HG03439 (cell line): Measurements from ENCODE around the gene SOBP.
"Not testable (repeated sequence)": the region's sequence is repeated elsewhere in the genome, so short reads cannot be mapped to it uniquely, and the experiment has no call there.

Experiments
- ATAC-seq: cut with Tn5 transposase; IDR thresholded peaks from one replicate; pipeline ENCODE4 v1.9.1; 2021; ENCODE audit warnings: mild to moderate bottlenecking, moderate library complexity; ENCODE audit not compliant: unreplicated experiment

SOBP gene

DNA sequence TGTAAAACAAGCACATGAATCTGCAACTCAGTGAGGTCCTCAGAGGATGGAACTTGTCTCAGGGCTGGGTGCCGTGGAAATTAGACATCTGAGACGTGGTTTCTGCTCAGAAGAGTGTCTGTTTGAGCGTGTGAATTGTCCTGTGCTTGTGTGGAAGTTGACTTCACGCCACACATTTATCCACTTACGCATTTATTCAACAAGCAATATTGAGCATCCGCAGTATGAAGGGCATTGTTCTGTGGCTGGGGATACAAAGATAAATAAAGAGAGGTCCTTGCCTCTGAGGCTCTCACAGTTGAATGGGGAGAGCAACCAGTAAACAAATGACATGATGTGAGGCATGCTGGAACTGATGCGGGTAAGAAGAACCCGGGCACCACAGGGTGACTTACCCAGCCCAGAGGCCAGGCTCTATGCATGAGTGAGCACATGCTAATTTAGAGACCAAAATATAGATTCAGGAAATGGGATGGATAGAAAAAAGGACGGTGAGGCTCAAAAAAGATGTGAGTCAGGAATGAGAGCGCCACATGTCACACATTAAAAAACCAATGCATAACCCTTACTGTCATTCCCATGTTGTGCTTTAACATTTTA, 60.4 kb downstream of the SOBP start:
- no peak for ATAC-seq

DNA sequence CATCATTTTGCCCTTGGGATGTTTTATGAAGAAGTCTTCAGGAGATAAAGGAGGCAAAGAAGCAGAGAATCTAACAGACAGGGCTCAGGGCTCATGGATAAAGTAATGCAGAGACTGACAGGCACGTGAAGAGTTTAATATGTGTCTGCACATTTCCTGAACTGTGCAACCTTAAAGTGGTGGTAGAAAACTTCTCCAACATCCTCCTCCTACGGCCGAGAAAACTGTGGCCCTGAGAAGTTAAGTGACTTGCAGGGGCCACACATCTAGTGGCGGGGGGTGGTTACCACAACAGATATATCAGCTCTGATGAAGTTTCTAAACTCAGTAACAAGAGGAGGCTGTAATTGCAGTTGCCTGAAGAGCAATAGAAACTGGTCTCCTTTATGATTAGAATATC, 61.0 kb downstream of the SOBP start:
- ATAC-seq, result no peak

DNA sequence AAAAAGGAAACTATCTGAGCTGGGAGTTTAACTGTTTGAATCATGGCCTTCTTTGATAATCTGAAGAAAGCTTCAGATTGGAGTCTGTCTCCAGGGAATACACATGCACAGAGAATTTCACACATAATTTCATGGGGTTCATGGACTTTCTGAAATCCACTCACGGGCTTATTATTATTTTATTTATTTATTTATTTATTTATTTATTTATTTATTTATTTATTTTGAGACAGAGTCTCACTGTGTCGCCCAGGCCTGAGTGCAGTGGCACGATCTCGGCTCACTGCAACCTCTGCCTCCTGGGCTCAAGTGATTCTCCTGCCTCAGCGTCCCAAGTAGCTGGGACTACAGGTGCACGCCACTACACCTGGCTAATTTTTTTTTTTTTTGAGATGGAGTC, 63.2 kb downstream of the SOBP start:
- ATAC-seq, result not testable (repeated sequence)

DNA sequence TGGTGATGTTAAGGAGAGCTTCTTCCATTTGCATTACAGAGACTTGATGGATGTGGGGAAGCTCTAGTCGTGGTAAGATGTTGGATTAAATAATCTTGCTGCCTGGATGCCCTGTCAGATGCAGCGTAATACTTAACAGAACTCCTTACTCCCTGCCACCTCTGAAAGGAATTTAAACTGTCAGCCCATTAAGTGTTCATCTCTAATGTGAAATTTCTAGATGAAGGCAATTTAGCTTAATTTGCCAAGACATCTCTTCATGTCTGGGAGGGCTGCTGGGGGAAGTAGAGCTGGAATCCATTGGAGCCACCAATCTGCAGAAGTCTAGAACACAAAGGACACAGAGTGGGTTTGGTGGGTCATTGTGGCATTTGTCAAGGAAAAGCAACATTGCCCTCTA, 64.4 kb downstream of the SOBP start:
- no peak for ATAC-seq

DNA sequence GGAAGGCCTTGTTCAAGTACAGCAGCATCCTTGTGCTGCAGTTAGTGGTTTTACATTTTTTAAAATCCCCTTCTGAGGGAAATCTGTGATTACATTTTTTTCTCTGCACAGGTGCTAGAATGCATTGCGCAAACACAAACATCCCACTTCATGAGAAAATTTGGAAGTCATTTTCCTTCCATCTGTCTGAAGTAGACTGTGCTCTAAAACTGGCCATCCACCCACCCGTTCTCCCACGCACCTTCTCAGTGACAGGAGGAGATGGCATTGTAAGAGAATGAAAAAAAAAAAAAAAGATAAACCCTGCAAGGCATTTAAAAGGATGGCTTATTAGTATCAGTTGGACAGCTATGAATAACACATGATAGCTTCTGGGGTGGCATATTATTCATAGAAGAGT, 65.0 kb downstream of the SOBP start:
- no peak for ATAC-seq

DNA sequence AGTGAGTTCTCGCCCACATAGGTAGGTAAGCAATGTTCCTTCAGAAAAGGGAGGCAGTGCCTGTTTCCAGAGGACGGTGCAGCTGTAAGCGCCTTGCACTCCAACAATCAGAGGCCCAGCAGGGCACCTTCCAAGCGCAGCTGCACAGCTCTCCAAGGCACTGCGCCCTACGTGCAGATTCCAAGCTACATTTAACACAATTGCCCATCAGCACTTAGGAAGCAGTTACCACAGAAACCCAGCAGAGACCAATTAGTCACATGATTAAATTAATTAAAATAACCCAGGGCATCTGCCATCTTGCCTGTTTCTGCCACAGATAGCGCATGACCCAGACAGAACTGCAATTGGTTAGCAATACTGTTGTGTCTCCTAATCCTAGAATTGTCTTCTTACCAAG, 65.5 kb downstream of the SOBP start:
- no peak for ATAC-seq

DNA sequence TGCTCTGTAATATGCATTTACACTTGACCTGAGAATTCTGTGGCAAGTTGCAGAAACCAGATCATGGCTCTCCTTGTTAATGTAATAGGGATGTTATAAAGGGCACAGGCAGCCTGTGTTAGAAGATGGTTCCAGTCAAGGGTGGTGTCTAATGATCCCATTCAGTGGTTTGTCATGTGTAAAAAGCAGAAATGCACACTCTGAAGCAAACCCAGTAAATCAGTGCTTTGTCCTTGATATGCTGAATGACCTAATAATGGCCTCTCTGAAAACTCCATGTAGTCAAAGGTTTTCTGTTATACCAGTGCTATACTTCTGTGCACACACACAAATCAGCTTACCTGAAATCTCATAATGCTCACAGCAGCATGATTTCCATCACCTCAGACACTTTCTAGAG, 66.2 kb downstream of the SOBP start:
- no peak for ATAC-seq

DNA sequence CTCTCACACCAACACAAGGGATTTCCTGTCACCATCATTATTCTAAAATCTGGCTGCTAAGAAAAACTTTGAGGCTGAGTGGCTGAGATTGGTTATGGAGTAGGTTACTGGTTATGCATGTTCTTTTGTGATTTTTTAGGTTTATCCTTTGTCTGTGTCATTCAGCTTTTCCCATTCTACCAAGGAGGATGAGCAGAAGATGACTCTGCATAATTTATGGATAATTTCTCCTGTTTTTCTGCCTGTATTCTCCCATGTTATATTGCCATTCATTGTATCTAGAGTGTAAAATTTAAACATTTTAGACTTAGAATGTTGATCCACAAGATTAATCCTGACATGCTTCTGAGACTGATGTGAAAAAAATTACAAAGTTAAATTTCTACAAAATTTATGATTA, 67.8 kb downstream of the SOBP start:
- no peak for ATAC-seq

DNA sequence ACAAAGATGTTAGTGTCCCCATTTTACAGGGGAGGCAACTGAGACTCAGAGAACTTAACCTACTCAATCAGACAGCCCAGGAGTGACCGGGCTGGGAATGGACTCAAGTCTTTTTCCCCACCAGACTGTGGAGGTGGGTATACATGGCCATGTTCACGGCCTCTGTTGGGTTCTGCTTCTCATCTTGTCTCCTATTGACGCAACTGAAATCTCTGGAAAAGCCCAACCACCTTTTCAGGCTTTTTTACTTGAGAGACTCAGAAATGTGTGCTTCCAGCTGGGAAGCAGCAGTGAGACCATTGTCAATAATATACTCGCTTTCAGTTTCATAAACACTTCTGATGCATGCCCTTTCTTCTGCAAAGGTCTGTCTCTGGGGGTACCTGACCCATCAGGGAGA, 70.7 kb downstream of the SOBP start:
- no peak for ATAC-seq

DNA sequence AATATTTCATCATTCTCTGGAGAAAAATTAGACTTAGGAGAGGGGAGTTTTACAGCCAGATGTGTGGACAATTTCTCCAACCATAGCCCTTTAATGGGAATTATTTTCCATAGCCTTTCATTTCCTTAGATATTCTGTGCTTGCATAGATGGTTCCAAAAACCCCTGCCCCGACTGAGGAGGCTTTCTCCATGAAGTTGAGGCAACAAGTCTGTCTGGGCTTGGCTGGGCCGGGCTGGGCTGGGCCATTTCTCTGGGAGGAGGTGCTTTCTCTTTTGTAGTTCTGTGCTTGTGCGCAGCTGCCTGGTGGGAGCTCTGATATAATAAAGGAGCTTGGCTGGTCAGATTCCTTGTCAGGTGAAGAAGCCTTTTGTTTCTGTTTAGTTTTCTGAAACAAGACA, 71.4 kb downstream of the SOBP start:
- no peak for ATAC-seq

DNA sequence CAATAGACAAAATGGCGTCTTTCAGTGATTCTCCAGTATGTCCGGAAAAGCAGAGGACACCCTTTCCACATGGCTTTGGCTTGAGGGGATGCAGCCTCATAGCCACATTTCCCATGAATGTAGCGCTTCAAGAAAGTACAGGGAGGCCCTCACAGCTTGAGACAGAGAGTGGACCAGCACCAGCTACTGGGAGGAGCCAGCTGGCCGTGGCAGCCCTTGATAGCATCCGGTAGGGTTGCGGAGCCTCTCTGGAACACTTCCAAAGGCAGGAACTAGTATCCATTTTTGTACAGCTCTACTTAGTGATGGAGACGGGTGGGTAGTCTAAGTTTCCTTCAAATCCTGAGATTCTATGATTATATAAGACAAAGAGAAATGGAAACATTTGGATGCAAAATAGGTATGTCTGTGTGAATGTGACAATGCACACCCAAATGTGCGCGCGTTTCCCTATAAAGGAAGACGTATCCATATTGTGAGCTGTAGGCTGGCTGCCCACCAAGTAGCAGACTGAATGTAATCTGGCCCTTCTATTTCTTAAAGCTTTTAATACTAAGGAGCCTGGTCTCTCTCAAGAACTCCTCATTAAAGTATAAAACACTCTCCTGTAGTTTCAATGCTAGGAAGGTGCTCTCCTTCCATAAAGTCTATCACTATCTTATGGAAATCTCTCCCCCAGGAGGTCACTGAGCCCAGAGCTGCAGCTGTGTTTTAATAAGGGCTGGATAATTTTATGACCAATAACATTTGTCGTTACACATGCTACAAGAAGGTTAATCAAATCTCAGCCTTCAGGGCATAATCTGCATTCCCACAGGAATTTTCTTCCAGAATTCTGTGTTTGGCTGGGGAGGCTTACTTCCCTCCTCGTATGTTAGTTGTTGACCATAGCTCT, 74.0 kb downstream of the SOBP start:
- ATAC-seq, result no peak

DNA sequence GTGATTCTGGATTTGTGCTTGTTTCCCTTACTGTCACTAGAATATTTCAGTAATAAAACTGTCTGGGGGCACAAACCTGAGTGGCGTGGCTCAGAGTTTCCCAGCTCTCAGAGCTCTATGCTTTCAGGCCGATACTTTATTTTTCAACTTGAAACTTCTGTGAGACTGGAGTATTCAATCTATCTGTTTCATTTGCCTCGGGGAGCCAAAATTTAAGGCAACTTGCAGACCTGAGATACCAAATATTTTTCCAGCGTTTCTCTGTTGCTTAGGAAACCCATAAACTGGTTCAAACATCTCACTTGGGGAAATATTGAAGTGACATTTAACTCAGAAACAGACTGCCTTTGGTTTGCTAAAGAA, 74.7 kb downstream of the SOBP start:
- no peak for ATAC-seq

DNA sequence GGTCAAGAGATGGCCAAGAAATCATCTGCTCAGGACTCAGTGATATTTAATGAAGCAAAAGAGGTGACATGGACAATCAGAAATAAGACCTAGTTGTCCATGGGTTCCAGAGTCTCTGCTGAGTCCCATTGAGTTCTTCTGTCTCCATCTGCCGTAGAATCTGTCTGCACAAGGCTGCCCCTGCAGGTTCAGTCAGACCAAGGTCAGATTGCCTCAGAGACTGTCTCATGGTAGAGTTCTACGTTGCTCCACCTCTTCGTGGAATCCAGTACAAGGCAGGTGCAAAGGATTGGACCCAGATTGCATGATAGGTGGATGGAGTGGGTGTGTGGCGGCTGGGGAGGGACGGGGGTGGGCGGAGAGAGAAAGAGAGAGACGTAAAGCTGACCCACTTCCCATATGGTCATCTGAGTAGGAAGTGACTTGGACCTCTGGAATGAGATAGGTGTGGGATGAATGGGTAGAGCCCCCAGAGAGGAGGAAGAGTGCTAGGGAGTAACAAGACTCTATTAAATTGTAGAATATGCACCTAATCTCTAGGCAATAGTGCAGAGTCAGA, 75.3 kb downstream of the SOBP start:
- no peak for ATAC-seq

DNA sequence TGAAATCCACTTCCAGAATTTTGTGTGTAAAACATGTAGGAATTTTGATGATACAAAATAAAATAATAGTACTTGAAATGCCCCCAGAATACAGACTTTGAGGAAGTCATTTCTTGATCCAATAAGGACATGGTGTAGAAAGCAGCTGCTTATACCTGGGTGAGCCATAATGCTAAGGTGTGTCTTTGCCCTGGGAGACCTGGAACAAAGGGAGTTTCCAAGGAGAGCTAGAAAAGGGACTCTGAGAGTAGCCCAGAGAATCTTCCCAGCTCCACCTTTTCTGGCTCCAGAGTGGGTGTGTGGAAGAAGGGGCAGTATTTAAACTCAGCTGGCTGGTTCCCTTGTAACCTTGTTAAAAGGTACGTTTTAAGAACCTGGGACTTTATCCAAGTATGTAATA, 77.7 kb downstream of the SOBP start:
- no peak for ATAC-seq

DNA sequence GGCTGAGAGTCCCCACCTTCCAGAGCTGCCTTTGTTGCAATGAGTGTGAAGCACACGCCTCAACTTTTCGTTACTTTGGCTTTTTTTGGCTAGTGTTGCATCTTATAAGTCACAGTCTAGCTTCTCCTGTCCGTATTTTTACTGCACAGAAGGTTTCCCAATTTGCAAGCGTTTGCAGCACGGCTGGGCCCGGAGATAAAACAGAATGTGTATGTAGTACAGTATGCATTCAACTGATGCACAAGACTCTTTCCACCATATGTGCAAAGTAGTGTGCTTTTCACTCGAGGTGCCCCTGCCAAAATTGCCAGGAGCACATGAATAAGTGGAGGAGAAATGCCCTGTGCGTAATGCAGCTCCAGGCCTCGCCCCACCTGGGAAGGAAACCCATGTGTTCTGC, 79.6 kb downstream of the SOBP start:
- no peak for ATAC-seq

DNA sequence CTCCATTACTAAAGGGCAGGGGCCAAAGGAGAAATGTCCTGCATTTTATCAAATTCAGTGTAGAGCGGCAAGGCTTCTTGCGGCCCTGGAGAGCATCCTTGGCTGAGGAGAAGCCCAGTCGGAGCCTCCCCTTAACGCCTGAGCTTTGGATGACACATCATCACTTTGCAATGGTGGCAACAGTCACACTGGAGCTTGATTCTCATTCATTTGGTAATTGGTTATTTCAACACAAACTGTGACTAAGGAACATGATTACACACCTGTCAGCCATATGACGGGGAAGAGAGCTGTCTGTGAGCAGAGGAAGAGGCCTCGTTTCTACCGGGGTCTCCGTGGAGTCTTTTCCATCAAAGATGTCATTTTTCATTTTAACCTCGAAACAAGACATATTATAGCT, 81.4 kb downstream of the SOBP start:
- no peak for ATAC-seq

DNA sequence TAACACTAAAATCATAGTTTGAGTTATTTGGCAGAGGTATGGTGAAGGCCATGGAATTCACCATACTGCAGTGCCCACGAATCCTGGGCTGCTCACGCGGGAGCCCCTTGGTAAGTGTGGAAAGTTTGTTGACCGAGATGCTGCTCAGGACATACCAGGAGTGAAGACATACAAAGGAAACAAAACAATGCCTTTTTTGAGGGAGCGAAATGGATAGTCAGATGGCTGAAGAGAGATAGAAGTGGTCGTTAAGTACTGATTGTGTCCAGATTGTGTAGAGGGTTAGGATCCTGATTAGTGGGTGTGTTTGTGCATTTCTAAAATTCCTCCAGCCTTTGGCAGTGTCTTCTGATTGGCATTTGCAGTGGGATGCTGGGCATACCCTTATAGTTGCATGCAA, 83.0 kb downstream of the SOBP start:
- ATAC-seq, result no peak

DNA sequence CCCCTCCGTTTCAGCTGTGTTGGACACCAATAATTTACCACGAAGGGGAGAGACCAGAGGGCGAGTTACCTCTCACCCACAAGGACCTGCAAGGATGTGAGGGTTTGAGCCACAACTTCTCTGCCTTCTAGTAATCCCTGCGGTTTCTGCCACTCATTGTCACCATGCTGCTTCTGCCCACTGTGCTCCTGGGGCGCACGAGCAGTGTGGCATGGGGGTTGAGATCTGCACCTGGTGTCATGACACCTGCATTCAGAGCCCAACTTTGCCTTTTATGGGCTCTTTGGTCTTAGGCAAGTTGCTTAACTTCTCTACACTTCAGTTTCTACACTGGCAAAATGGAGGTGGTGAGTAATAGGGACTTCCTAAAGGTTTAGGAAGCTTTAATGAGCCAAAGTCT, 84.9 kb downstream of the SOBP start:
- no peak for ATAC-seq

DNA sequence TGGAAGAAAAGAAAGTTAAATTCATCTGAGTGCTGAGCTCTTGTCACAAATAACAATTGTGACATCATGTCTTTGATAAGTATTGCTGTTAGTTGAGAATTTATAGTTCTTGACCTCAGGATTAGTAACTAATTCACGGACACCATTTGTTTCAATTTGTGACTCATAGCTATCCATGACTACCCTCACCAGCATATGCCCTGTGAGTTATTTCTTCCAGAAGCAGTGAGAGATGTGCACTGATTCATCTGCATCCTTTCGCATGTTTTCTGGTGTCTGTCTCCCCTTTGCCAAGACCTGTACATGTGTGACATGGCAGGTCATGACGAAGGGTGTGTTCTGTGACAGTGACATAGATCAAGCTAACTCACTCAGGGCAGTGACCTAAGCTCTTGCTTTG, 86.9 kb downstream of the SOBP start:
- no peak for ATAC-seq

DNA sequence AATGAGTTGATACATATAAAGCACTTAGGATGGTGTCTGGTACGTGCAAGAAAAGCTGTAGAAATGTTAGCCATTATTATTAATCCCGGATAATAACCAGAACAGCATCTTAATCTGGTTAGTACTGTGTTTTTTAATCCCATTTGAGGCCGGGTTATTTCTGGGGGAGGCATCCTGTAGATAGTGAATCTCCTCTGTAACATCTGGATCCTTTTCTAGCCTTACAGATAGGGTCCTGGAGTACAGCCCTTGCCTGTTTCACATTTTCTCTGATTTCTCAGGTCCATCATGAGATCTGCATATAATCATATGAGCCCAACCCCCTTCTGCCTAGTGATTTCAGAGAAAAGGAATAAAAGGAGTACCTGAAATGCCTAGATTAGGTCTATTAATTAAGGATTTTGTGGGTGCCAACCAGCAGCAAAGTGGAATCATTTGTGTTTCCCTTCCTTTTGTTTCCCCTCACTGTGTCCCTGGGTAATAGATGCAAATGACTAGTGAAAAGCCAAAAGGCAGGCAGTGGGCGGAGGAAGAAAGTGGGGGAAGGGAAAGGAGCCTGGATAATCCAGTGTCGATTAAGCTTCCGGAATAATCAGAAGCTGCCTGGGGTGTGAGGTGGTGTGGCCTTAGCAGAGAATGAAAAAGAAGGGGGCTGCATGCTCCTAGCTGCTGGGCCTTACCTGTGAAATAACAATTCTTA, 88.9 kb downstream of the SOBP start:
- no peak for ATAC-seq

DNA sequence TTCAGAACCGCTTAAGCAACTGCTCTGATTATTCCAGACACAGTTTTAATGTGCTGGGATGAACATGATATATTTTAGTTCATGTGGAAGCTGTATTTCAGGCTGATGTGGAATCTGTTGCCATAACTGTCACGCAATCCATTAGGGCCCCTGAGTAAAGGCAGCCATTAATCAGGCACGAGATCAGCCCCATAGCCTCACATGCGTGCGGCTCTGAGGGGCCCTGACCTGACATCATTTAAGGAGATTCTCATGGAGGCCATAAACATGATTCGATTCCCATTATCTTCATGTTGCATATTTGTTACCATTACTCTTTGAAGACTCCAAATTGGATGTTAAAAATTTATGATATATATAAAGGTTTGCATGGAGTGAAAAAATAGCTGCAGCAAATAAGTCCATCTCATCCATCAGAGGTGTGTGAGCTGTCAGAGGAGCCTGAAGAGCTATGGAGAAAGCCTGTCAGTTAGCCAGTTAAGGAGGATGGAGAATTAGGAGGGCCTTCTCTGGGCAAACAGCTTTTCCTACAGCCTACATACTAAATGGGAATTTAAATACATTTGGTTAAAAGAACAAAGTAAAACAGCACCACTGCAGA, 89.6 kb downstream of the SOBP start:
- no peak for ATAC-seq
